GM23338 (cell line): ENCODE data around the gene ABAT. TPM values are rescaled to one million over a fixed set of nuclear protein-coding genes. Genes with fewer than 3 reads are reported as not detected.

ENCODE experiments used
- NANOG ChIP-seq: IDR thresholded peaks from 2 replicates; pipeline ENCODE4 v1.6.1; 2016; ENCODE audit warnings: antibody characterized with exemption, borderline replicate concordance
- STAT1 ChIP-seq: IDR thresholded peaks from one replicate; pipeline ENCODE4 v1.6.1; 2016; ENCODE audit warnings: antibody characterized with exemption; ENCODE audit not compliant: unreplicated experiment
- ZNF331 ChIP-seq: fragments of 250-450 bp; sonication (Bioruptor Pico); IDR thresholded peaks from 2 replicates; pipeline ENCODE4 v1.5.0; 2020; ENCODE audit warnings: low read depth, mild to moderate bottlenecking, moderate library complexity
- polyA plus RNA-seq: library from polyadenylated mRNA; unstranded; fragments of >200 nt; fragmentation: Nextera tagmentation; extraction: Ambion mirVana; gene quantifications from 2 replicates; pipeline ENCODE4 v1.2.1, GENCODE V29; 2016
- total RNA-seq: library from RNA; depleted of rRNA; stranded (reverse); fragments of >200 nt; shearing (Covaris generic); gene quantifications from 2 replicates; pipeline ENCODE4 v1.2.3, GENCODE V29; 2014
- TF ChIP-seq, protein P1 (sequence below): fragments of 250-450 bp; sonication (Bioruptor Pico); IDR thresholded peaks from 2 replicates; pipeline ENCODE4 v1.5.0; 2020; ENCODE audit warnings: mild to moderate bottlenecking, moderate library complexity
- TF ChIP-seq, protein P2 (sequence below): IDR thresholded peaks from one replicate; pipeline ENCODE4 v1.6.1; 2018; ENCODE audit warnings: antibody characterized with exemption; ENCODE audit not compliant: unreplicated experiment
- TF ChIP-seq, protein P3 (sequence below): IDR thresholded peaks from 2 replicates; pipeline ENCODE4 v1.6.1; 2016; ENCODE audit warnings: antibody characterized with exemption

Gene ABAT
- total and polyA plus RNA-seq, 2 experiments from 2014 or later: 4.4 to 8.8 TPM

DNA sequence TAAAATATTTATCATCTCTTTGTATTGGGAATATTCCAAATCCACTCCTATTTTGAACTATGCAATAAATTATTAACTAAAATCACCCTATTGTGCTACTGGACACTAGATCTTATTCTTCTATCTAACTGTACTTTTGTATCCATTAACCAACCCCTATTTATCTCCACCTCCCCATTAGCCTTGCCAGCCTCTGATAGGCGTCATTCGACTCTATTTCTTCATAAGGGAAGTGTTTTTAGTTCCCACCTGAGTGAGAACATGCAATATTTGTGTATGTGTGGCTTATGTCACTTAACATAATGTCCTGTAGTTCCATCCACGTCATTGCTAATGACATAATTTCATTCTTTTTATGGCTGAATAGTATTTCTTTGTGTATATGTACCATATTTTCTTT, 99.1 kb downstream of the ABAT start (continued):
- TF ChIP-seq, protein P1, sequence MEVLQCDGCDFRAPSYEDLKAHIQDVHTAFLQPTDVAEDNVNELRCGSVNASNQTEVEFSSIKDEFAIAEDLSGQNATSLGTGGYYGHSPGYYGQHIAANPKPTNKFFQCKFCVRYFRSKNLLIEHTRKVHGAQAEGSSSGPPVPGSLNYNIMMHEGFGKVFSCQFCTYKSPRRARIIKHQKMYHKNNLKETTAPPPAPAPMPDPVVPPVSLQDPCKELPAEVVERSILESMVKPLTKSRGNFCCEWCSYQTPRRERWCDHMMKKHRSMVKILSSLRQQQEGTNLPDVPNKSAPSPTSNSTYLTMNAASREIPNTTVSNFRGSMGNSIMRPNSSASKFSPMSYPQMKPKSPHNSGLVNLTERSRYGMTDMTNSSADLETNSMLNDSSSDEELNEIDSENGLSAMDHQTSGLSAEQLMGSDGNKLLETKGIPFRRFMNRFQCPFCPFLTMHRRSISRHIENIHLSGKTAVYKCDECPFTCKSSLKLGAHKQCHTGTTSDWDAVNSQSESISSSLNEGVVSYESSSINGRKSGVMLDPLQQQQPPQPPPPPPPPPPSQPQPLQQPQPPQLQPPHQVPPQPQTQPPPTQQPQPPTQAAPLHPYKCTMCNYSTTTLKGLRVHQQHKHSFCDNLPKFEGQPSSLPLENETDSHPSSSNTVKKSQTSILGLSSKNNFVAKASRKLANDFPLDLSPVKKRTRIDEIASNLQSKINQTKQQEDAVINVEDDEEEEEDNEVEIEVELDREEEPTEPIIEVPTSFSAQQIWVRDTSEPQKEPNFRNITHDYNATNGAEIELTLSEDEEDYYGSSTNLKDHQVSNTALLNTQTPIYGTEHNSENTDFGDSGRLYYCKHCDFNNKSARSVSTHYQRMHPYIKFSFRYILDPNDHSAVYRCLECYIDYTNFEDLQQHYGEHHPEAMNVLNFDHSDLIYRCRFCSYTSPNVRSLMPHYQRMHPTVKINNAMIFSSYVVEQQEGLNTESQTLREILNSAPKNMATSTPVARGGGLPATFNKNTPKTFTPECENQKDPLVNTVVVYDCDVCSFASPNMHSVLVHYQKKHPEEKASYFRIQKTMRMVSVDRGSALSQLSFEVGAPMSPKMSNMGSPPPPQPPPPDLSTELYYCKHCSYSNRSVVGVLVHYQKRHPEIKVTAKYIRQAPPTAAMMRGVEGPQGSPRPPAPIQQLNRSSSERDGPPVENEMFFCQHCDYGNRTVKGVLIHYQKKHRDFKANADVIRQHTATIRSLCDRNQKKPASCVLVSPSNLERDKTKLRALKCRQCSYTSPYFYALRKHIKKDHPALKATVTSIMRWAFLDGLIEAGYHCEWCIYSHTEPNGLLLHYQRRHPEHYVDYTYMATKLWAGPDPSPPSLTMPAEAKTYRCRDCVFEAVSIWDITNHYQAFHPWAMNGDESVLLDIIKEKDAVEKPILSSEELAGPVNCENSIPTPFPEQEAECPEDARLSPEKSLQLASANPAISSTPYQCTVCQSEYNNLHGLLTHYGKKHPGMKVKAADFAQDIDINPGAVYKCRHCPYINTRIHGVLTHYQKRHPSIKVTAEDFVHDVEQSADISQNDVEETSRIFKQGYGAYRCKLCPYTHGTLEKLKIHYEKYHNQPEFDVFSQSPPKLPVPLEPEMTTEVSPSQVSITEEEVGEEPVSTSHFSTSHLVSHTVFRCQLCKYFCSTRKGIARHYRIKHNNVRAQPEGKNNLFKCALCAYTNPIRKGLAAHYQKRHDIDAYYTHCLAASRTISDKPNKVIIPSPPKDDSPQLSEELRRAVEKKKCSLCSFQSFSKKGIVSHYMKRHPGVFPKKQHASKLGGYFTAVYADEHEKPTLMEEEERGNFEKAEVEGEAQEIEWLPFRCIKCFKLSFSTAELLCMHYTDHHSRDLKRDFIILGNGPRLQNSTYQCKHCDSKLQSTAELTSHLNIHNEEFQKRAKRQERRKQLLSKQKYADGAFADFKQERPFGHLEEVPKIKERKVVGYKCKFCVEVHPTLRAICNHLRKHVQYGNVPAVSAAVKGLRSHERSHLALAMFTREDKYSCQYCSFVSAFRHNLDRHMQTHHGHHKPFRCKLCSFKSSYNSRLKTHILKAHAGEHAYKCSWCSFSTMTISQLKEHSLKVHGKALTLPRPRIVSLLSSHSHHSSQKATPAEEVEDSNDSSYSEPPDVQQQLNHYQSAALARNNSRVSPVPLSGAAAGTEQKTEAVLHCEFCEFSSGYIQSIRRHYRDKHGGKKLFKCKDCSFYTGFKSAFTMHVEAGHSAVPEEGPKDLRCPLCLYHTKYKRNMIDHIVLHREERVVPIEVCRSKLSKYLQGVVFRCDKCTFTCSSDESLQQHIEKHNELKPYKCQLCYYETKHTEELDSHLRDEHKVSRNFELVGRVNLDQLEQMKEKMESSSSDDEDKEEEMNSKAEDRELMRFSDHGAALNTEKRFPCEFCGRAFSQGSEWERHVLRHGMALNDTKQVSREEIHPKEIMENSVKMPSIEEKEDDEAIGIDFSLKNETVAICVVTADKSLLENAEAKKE (CRISPR knock-in tag): no peak
- TF ChIP-seq STAT1: no peak
- TF ChIP-seq, protein P2, sequence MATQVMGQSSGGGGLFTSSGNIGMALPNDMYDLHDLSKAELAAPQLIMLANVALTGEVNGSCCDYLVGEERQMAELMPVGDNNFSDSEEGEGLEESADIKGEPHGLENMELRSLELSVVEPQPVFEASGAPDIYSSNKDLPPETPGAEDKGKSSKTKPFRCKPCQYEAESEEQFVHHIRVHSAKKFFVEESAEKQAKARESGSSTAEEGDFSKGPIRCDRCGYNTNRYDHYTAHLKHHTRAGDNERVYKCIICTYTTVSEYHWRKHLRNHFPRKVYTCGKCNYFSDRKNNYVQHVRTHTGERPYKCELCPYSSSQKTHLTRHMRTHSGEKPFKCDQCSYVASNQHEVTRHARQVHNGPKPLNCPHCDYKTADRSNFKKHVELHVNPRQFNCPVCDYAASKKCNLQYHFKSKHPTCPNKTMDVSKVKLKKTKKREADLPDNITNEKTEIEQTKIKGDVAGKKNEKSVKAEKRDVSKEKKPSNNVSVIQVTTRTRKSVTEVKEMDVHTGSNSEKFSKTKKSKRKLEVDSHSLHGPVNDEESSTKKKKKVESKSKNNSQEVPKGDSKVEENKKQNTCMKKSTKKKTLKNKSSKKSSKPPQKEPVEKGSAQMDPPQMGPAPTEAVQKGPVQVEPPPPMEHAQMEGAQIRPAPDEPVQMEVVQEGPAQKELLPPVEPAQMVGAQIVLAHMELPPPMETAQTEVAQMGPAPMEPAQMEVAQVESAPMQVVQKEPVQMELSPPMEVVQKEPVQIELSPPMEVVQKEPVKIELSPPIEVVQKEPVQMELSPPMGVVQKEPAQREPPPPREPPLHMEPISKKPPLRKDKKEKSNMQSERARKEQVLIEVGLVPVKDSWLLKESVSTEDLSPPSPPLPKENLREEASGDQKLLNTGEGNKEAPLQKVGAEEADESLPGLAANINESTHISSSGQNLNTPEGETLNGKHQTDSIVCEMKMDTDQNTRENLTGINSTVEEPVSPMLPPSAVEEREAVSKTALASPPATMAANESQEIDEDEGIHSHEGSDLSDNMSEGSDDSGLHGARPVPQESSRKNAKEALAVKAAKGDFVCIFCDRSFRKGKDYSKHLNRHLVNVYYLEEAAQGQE: no peak
- TF ChIP-seq NANOG: no peak
- TF ChIP-seq, protein P3, sequence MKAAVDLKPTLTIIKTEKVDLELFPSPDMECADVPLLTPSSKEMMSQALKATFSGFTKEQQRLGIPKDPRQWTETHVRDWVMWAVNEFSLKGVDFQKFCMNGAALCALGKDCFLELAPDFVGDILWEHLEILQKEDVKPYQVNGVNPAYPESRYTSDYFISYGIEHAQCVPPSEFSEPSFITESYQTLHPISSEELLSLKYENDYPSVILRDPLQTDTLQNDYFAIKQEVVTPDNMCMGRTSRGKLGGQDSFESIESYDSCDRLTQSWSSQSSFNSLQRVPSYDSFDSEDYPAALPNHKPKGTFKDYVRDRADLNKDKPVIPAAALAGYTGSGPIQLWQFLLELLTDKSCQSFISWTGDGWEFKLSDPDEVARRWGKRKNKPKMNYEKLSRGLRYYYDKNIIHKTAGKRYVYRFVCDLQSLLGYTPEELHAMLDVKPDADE: no peak
- no peak for TF ChIP-seq ZNF331 (CRISPR knock-in tag)
